NCI-H1417 treated with DMSO at 0.1 percent for 48 hours (cell line): ENCODE measurements around the gene PBX4.

Source experiments
- DNase-seq: peaks from one replicate; lab custom pipeline; 2025; lab: John Stamatoyannopoulos, UW

PBX4 gene

GRCh38 chr19:19587771-19588170 is 30.7 kb downstream of the PBX4 start:
- DNase-seq = no peak

- no peak for DNase-seq
Observed at GRCh38 chr19:19584356-19584755, 34.1 kb downstream of the PBX4 start.

GRCh38 chr19:19582471-19582870 is 36.0 kb downstream of the PBX4 start:
- no peak for DNase-seq

DNA sequence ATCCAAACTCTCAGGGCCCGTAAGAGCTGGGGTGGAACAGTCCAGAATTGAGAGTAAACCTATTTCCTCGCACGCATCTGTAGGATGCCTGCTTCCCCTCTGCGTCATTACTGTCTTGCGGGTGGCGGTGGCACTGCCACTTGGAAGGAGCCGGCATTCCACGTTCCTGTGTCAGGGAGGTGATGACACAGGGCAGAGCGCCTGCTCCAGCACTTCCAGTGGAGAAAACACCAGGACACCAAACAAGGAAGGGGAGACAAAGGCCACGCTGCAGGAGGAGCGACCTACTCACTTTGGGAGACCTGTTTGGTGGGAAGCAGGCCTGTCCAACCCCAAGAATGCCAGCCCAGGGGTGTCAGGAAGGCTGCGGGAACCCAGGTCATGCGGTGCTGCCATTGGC is 37.1 kb downstream of the PBX4 start:
- DNase-seq = no peak

GRCh38 chr19:19580418-19580817 is 38.1 kb downstream of the PBX4 start:
- no peak for DNase-seq

DNA sequence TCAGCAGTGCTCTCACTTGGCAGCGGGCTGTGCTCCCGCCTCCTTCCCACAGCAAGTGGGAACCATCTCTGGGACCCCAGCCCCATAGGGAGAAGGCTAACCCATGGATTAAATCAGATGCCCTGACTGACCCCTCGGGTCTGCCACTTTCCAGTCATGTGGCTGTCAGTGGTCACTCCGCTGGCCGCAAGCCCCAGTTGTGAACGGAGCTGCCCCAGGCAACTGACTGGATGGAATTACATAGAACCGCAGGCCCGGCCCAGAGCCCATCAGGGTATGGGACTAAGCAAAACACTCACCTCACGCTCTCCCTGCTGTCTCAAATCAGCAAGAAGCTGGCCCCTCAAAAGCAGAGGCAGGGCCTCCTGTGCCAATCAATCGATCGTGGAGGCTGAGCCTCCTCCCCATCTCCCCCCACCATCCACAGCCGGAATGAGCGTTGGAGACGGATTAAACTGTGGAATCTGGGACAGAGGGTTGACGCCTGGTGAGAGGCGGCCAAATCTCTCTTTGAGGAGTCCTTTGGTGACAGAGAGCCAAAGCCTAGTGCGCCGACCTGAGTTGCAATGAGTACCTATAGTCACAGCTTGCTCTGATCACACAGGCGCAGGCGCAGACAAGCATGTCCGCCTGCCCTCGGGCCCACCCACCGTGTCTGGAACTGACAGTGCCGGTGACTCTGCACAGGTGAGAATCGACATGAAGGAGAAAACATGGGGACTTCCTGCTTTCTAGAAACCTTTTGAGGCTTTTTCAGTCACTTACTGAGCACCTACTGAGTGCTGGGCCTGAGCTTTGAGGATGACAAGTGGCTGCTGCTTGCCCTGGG is 38.7 kb downstream of the PBX4 start:
- DNase-seq = no peak

GRCh38 chr19:19578252-19578651 is 40.2 kb downstream of the PBX4 start:
- peak; percentile 87 for DNase-seq

GRCh38 chr19:19575411-19575810 is 43.1 kb downstream of the PBX4 start:
- peak; percentile 70 for DNase-seq

DNA sequence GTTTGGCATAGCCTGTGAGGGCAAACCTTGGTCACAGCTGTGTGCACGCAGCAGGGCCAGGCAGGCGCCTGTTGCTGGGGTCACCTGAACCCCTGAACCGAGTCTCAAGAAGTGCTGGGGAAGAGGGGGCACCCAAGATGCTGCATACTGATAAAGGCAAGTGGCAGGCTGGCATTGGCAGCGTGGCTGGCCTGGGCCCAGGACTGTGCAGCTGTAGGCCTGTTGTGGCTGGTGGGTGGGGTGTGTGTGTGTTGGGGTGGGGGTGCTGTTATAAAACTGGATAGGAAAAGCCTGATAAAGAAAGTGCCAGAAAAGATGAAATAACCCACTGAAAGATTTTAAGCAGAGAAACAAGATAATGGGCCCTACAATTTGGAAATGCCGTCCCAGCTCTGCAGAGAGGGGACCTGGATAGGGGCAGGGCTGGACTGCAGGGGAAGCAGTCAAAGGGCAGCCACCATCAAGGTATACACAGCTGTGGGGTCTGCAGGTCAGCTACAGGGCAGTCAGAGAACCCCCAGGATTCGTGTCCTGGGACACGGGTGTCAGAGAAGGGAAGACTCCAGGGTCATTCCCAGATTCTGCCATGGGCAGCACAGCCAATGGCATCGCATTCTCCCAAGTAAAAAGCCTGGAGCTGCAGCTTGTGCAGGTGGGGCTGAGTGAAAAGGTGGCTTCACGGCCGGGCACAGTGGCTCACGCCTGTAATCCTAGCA is 47.3 kb downstream of the PBX4 start:
- DNase-seq = no peak

- DNase-seq = no peak
Observed at GRCh38 chr19:19570571-19570970, 47.9 kb downstream of the PBX4 start.

GRCh38 chr19:19568802-19569756 is 49.4 kb downstream of the PBX4 start:
- DNase-seq = no peak

- no peak for DNase-seq
Observed at GRCh38 chr19:19567391-19567790, 51.1 kb downstream of the PBX4 start.

DNA sequence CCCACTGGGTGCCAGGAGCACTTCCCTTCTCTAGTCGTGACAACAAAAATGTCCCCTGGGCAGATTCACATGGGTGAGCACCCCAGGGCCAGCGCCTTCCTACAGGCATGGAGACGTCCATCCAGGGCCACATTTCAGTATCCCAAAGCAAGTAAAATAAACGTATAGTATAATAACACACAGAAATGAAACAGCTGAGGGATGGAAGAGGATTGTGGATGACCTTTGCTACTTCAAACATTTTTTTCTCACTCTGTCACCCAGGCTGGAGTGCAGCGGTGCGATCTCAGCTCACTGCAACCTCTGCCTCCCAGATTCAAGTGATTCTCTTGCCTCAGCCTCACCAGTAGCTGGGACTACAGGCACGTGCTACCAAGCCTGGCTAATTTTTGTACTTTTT is 52.2 kb downstream of the PBX4 start:
- no peak for DNase-seq

DNA sequence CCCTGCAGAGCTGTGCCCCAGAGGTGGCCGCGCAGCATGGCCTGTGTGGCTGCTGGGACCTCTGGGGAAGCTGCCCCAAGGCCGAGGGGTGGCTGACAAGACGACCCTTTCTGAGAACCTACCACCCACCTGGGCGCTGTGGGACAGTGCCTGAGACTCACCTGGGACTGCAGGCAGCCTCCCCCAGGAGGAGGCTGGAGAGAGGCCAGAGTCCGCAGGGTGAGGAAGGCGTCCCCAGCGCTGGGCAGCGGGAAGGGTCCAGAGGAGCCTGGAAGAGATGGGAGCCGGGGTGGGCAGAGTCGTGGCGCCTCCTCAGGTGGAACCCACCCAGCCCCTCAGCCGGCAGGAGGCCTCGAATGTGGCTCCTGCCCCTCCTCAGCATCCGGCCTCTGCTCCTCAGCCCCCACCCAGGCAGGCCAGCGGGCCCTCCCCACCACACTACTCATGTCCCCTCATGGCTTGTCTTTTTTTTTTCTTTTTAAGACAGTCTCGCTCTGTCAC is 55.1 kb downstream of the PBX4 start:
- DNase-seq = no peak

DNA sequence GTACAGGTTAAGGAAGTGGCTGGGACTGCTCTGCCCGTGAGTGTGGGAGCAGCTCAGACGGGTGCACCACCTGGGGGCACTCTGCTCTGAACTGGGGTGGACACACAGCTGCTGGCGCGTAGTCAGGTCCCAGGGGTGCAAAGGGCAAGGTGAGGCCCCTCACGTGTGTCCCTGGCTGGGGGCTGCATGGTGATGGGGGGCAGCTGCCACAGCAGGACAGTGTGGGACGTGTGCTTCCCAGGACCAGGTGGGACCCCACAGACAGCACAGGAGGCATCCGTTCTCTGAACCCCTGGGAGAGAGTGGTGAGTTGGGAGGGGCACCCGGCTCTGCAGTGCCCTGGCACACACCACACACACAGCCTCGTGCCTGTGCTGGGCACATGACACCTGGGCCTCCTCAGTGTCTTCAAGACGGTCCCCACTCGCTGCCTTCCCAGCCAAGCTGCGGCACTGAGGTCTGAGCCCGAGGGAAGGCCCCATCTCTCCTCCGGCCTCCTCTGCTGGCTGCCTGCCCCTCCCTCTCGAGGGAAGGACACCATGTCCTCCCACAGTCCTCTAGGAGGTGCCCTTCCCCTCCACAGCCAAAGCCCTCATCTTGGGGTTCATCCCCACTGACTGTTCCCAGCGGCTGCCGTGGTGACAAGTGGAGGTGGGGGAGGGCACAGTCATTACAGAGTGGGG is 55.7 kb downstream of the PBX4 start:
- DNase-seq = no peak

DNA sequence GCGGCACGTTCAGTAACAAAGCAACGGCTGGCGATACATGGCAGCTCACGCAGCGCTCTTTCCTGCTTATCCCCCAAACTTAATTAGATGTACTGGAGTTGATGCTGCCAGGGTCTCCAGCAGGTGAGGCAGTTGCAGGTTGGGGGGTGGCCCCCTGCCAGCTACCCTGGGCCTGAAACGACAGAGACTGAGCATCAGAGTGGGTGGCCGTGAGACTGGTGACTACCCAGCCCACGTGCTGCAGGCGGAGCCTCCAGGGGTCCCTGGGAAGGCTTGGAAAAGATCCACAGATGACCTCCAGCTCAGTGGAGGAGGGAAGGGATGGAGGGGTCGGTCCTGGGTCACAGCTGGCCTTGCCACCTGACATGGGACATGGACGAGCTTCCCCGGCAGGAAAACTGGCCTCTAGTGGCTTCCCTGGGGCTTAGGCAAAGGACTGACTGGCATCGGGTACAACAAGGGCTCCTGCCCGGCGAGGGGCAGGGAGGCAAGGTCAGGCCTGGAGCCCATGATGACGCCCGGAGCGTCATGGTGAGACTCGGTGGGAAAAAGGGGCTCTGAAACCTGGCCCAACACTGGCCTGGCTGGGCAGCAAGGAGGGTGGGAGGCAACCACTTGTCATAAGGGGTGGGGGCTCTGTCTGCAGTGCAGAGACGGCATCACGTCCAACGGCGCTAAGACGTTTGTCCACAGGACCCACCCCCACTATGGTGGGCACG is 56.4 kb downstream of the PBX4 start:
- no peak for DNase-seq

DNA sequence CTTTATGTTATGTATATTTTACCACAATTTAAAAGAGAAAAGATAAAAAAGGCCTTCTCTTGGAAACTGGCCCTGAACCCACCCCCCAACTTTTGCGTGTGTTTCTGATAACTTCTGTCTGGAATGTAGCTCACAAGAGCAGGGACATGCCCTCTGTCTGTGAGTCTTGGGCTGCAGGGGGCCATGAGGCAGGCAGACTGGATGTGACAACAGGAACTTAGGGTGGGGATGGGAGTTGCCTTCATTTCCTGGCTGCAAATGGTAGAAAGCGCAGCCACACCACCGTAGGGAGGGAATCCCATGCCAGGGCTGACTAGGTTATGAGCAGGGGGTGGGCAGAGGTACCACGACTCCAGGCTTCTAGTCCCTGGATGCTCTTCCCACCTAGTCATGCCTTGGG is 58.6 kb downstream of the PBX4 start:
- no peak for DNase-seq

- no peak for DNase-seq
Observed at GRCh38 chr19:19558636-19559035, 59.9 kb downstream of the PBX4 start.

DNA sequence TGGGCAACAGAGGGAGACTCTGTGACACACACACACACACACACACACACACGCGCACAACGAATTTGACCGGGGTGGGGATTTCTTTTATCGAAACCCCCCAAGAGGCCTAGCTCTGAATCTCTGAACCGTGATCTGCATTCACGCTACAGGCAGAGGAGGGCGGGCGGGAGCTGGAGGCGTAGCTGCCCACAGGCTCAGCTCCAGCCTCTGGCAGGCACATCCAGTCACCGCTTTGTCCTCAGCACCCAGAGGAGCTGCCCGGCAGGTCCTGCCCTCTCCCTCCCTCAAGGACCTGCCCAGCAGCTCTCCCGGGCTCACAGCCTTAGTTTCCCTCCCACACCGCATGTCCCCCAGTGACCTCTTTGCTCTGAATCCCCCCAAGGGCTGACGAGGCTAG is 60.4 kb downstream of the PBX4 start:
- DNase-seq = no peak

DNA sequence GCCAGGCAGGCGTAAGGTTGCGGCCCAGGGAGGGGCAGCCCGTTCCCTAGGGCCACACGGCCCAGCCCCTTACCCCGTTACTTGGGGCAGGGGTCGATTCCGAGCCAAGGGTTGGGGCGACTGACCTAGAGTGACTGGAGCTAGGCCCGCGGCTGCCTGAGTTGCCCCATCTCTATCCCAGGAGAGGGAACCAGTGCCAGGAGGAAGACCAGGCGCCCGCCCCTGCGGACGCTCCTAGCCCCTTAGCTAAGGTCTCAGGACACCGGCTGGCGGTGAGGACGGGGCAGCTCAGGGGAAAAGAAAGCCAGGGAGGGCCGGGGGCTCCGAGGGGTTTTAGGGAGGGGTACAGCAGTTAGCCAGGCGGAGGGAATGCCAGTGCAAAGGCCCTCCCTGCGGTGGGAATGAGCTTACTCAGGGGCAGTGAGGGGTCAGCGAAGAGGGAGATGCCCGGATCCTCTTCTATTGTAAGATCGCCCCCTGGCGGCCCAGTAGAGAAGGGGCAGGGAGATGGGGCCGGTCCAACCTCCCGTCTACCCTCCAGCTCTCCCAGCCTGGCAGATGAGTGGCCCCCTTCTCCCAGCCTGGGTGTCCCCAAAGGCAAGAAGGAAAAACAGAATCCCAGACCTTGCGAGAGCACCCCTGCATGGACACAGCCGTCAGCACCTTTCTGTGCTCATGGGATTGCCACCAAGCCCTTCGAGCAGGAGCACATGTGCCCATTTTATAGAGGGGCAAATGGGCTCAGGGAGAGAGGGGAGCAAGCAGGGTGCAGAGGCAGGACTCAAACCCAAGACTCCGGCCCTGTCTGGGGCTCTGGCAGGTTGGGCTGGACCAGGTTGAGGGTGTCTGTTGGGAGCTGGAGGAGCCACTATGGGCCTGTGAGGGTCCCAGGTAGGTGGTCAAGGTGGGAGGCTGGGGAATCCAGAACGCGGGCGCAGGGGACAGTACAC is 64.1 kb downstream of the PBX4 start:
- no peak for DNase-seq
